Loucy (cell line): ENCODE data around the gene SPTLC1.

Experiments
- H2AFZ ChIP-seq: fragments of 200-600 bp; sonication (generic); 2 replicates; pipeline ENCODE4 v1.6.0; 2016; ENCODE audit warnings: antibody characterized with exemption, mild to moderate bottlenecking, low read length, moderate library complexity
- H3F3A ChIP-seq: fragments of 200-600 bp; 2 replicates; pipeline ENCODE4 v1.6.0; 2016; ENCODE audit warnings: antibody characterized with exemption, low read depth, mild to moderate bottlenecking
- H3K27me3 ChIP-seq: fragments of 200-600 bp; sonication (generic); 2 replicates; pipeline ENCODE4 v1.6.1; 2014; ENCODE audit warnings: low read length, mild to moderate bottlenecking; ENCODE audit not compliant: insufficient read depth, poor library complexity, severe bottlenecking
- H3K36me3 ChIP-seq: fragments of 200-600 bp; sonication (generic); 2 replicates; pipeline ENCODE4 v1.6.1; 2016; ENCODE audit warnings: low read length; ENCODE audit not compliant: insufficient read depth
- H3K4me1 ChIP-seq: fragments of 200-600 bp; sonication (generic); 2 replicates; pipeline ENCODE4 v1.5.1; 2014; ENCODE audit warnings: low read length, mild to moderate bottlenecking; ENCODE audit not compliant: insufficient read depth, poor library complexity, severe bottlenecking
- H3K4me2 ChIP-seq: fragments of 200-600 bp; sonication (generic); 2 replicates; pipeline ENCODE4 v1.6.0; 2014; ENCODE audit warnings: antibody characterized with exemption, low read length, low read depth, mild to moderate bottlenecking; ENCODE audit not compliant: poor library complexity, severe bottlenecking
- H3K4me3 ChIP-seq: fragments of 200-600 bp; sonication (generic); 2 replicates; pipeline ENCODE4 v1.5.1; 2014; ENCODE audit warnings: low read length, mild to moderate bottlenecking, mixed read lengths; ENCODE audit not compliant: poor library complexity, severe bottlenecking
- H3K79me2 ChIP-seq: fragments of 200-600 bp; sonication (generic); 2 replicates; pipeline ENCODE4 v1.6.1; 2014; ENCODE audit warnings: low read length; ENCODE audit not compliant: insufficient read depth
- H3K9ac ChIP-seq: fragments of 200-600 bp; sonication (generic); 2 replicates; pipeline ENCODE4 v1.6.0; 2014; ENCODE audit warnings: mild to moderate bottlenecking, low read depth, low read length, moderate library complexity; ENCODE audit not compliant: poor library complexity, severe bottlenecking
- H3K9me2 ChIP-seq: fragments of 200-600 bp; sonication (generic); replicated peaks from 2 replicates; pipeline ENCODE4 v1.6.1; 2016; ENCODE audit warnings: low read depth, low read length, mixed read lengths
- H3K9me3 ChIP-seq: fragments of 200-600 bp; sonication (generic); 2 replicates; pipeline ENCODE4 v1.6.1; 2014; ENCODE audit warnings: mild to moderate bottlenecking, antibody characterized with exemption, low read length, low read depth; ENCODE audit not compliant: insufficient read depth
- H4K20me1 ChIP-seq: fragments of 200-600 bp; sonication (generic); 2 replicates; pipeline ENCODE4 v1.6.0; 2014; ENCODE audit warnings: antibody characterized with exemption, low read length, mild to moderate bottlenecking; ENCODE audit not compliant: insufficient read depth, poor library complexity, severe bottlenecking
- EZH2phosphoT487 ChIP-seq: fragments of 200-600 bp; IDR thresholded peaks from 2 replicates; pipeline ENCODE4 v1.6.1; 2018; ENCODE audit warnings: antibody characterized with exemption, mild to moderate bottlenecking, moderate library complexity, borderline replicate concordance
- TF ChIP-seq, protein P1 (sequence below): fragments of 200-600 bp; sonication (generic); conservative IDR thresholded peaks from 2 replicates; pipeline ENCODE4 v1.5.1; 2014; ENCODE audit warnings: mild to moderate bottlenecking, antibody characterized with exemption, low read length

SPTLC1 gene

DNA sequence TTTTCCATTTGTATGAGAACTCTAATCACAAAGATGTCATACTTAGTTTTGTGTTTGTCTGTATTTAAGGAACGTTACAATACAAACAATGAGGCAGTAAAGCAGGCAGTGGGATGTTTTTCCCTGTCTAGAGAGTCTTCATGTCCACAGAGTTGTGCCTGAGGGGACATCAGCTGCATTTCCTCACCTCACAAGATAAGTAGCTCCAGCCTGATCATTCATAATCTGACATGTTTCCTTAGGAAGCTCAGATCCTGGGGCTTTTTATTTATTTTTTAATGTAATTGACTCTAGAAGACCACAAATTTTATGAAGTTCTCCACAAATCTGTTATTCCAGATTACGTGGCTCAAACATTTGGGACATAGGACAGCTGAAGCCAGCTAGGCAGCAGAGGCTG, 78.5 kb downstream of the SPTLC1 start:
- no peak overlapping the region for H3K9ac ChIP-seq
- no peaks in the 10 kb centered on the region for H3K4me1 ChIP-seq
- TF ChIP-seq, protein P1, sequence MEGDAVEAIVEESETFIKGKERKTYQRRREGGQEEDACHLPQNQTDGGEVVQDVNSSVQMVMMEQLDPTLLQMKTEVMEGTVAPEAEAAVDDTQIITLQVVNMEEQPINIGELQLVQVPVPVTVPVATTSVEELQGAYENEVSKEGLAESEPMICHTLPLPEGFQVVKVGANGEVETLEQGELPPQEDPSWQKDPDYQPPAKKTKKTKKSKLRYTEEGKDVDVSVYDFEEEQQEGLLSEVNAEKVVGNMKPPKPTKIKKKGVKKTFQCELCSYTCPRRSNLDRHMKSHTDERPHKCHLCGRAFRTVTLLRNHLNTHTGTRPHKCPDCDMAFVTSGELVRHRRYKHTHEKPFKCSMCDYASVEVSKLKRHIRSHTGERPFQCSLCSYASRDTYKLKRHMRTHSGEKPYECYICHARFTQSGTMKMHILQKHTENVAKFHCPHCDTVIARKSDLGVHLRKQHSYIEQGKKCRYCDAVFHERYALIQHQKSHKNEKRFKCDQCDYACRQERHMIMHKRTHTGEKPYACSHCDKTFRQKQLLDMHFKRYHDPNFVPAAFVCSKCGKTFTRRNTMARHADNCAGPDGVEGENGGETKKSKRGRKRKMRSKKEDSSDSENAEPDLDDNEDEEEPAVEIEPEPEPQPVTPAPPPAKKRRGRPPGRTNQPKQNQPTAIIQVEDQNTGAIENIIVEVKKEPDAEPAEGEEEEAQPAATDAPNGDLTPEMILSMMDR: no peak
- no peak for TF ChIP-seq EZH2phosphoT487
- peaks cover 4% of the 10 kb centered on the region; the same call in 1 of the 2 replicates for H3K9me3 ChIP-seq
- no peak overlapping the region for H3K4me2 ChIP-seq
- no peaks in the 10 kb centered on the region for H4K20me1 ChIP-seq
- peaks cover 48% of the 10 kb centered on the region; the same call in 1 of the 2 replicates for H3K36me3 ChIP-seq
- H2AFZ ChIP-seq: no peak overlapping the region
- no peak overlapping the region for H3K4me3 ChIP-seq
- H3F3A ChIP-seq: no peaks in the 10 kb centered on the region
- no peaks in the 10 kb centered on the region for H3K27me3 ChIP-seq
- H3K79me2 ChIP-seq: no peaks in the 10 kb centered on the region
- no peaks in the 10 kb centered on the region for H3K9me2 ChIP-seq

DNA sequence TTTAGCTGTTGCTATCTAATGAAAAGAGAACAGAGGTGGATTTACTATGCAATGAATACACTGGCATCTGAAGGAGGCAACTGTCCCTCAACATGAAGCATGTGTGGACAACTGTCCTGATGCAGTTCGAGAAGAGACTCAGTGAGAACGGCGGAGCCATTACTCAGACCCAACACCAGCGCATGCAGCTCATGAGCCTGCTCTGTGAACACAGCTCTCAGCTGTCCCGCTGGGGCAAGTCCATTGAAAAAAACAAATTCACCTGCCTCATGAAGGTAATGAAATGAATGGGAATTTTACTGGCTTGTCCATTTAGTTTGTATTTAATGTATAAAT, 78.8 kb downstream of the SPTLC1 start:
- H3K9me3 ChIP-seq: 0 out of 2 replicates have a peak, but pooled peaks cover under 1% of the 10 kb centered on the region
- H3K4me3 ChIP-seq: no peak overlapping the region
- no peaks in the 10 kb centered on the region for H4K20me1 ChIP-seq

DNA sequence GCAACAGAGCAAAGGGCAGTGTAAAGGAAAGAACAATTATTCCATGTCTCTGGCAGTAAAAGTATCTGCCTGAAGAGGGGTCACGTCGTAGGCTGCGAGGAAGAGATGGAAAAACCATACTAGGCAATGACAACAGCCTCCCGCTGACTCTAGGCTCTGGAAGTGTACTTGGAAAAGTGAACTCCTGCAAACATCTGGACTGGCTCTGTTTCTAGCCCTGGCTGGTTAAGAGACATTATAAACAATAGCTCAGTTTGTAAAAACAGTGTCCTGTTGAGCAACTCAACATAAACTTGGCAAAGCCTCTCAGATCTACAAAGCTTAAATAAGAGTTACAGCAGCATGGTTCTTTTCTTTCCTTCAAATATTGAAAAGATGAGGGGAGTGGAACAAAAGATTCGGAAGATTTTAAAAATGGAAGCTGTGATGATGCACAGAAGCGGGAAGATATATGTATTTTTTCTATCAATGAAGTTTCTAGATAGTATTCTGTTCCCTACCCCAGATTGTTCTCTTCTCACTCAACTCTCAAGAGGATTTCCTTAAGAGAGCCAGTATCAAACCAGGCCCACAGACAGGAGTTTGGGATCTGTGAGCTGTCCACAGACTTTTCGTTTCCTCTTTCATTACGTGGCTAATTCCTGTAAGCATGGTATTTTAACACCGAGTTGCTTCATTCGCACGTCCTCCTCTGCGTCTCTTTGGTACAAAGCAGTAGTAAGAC, 79.4 kb downstream of the SPTLC1 start:
- Histone ChIP-seq H3K9ac (no peak overlapping the region), H3F3A (no peaks in the 10 kb centered on the region), H3K4me1 (no peaks in the 10 kb centered on the region), H3K79me2 (no peaks in the 10 kb centered on the region), H3K36me3 (peaks cover 46% of the 10 kb centered on the region; the same call in 1 of the 2 replicates), H3K9me2 (no peaks in the 10 kb centered on the region), H2AFZ (no peak overlapping the region), H3K9me3 (no peaks in the 10 kb centered on the region), H3K4me2 (no peak overlapping the region), H4K20me1 (no peaks in the 10 kb centered on the region), H3K4me3 (no peak overlapping the region), H3K27me3 (no peaks in the 10 kb centered on the region)
- no peak for TF ChIP-seq EZH2phosphoT487
- TF ChIP-seq, protein P1: no peak

More for the DNA sequence above, 78.8 kb downstream of the SPTLC1 start:
- H3K4me2 ChIP-seq: no peak overlapping the region
- H3K79me2 ChIP-seq: no peaks in the 10 kb centered on the region
- no peaks in the 10 kb centered on the region for H3K9me2 ChIP-seq
- H3K36me3 ChIP-seq: peaks cover 46% of the 10 kb centered on the region; the same call in 1 of the 2 replicates
- no peak for TF ChIP-seq EZH2phosphoT487
- TF ChIP-seq, protein P1: no peak
- H3K27me3 ChIP-seq: no peaks in the 10 kb centered on the region
- no peak overlapping the region for H3K9ac ChIP-seq
- H3K4me1 ChIP-seq: no peaks in the 10 kb centered on the region
- no peak overlapping the region for H2AFZ ChIP-seq
- no peaks in the 10 kb centered on the region for H3F3A ChIP-seq
